GM19025 (cell line): Measurements from ENCODE around the gene APOBEC2.

Source experiments
- ATAC-seq: cut with Tn5 transposase; IDR thresholded peaks from one replicate; pipeline ENCODE4 v1.9.1; 2021; ENCODE audit warnings: mild to moderate bottlenecking, low read depth, moderate library complexity; ENCODE audit not compliant: unreplicated experiment

Gene APOBEC2

DNA sequence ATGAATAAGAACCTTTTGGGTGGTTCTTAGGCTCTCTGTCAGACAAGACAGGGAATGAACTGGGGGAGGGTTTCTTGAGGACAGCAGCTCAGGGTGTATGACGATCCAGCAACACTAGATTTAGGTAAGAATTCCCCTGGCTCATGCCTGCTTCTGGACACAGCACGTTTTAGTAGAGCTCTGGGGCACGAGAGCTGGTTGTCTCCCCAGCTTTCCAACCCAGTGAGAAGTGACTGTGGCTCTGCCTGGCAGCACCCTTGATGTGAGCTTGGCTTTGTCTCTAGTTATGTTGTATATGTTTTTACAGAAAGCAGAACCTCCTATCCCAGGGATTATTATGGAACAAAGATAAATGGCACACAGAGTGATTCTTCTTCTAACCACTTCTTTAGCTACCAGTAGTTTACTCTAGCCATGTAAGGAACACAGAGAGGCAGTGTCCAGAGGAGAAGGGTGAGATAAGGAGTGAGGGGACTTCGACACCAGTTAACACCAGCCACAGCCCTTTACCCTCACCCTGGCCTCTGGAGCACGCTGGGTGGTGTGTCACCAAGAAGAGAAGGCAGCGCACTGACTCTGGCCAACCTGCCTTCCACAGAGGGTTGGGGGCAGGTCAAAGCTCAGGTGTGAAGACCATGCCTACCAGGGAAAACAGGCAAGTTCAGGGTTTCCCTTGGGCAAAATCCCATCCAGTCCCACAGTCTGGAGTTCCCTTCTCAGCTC lies 3.9 kb downstream of the APOBEC2 start:
- ATAC-seq, result no peak

DNA sequence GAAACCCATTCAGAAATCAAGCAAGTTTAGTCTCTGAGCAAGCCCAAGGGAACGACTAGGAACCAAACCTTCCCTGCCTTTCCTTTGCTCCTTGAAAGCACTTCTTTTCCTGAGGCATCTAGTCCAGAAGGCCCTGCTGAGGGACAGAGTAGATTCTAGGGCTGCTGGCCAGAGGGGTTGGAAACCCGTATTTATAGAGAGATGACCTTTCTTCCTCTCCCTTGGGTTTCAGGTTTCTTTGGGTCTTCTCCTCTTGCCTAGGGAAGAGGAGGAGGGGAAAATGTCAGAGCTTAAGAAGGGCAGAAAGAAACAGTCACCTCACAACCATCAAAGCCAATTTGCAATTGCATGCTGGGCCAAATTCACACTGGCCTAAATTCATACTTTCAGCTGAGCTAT lies 5.8 kb downstream of the APOBEC2 start:
- no peak for ATAC-seq

DNA sequence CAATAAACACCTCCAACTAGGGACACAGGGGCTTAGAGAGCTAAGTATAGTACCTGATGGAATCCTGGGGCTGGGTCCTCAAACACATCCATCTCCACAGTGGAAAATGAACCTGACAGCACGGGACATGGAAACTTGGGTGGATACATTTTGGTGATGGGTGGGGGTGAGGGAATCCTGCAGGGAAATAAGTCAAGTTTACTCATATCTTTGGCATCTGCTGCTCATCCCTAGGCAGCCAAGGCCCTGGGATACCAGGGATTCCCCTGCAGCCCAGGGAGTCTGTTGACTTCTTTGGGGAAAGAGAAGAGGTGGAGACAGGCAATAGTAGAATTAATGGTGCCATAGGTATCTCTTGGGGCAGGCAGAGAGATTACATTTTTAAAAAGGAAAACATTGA lies 6.6 kb downstream of the APOBEC2 start:
- ATAC-seq, result no peak

DNA sequence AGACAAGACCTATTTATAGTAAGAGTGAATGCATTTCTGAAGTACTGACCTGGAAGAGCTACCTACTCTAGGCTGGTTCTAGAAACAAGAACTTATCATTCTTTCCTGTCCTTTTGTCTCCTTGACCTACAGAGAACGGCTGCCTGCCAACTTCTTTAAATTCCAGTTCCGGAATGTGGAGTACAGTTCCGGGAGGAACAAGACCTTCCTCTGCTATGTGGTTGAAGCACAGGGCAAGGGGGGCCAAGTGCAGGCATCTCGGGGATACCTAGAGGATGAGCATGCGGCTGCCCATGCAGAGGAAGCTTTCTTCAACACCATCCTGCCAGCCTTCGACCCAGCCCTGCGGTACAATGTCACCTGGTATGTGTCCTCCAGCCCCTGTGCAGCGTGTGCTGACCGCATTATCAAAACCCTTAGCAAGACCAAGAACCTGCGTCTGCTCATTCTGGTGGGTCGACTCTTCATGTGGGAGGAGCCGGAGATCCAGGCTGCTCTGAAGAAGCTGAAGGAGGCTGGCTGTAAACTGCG lies 8.3 kb downstream of the APOBEC2 start:
- ATAC-seq, result no peak

DNA sequence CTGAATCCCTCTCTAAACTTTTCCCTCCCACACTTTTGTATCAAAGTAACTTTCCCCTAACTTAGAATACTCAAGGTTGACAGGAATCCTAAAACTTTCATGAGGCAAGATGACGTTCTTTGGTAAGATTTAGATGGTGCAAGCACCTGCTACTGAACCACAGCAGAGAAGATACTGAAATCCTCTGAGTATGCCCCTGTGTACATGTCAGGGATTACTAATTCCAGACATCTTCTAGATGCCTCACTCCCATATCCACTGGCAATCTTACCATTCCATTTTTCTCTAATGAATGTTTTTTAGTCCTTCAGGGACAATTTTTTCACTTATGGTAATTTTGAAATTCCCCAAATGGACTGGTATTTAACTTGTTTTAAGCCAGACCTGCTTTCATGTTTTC lies 9.1 kb downstream of the APOBEC2 start:
- no peak for ATAC-seq

DNA sequence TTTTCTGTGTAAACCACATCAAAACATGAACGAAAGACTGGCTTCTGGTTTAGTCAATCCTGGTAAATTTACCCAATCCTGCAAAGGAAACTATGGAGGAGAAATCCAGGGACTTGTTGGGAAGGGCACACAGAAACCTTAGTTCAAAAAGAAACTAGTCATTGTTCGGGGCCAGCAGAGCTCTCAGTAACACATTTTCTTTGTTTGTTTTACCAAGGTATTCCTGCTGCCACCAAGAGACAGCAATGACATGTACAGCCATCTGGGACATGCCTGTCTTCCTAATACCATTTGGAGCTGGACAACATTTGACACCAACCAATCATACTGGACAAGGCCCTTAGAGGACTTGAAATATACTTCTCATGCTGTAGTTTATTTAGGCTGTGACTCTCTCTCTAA lies 10.9 kb downstream of the APOBEC2 start:
- no peak for ATAC-seq

DNA sequence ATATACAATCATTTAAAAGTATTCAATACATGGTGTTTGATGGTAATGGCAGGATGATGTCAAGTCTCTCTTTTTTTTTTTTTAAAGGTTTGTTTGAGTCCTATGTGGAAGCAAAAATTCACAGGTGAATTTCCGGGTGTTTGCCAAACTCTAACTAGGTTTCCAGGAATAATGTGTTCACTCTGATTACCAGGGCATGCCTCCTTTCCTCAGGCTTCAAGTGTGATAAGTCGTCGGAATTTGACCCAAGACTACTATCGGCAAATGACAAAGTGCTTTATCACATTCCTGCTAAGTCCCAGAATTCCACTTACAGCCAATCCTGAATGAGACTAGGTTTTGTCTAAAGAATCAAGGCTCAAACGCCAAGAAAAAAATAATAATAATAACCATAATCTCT lies 11.8 kb downstream of the APOBEC2 start:
- no peak for ATAC-seq

DNA sequence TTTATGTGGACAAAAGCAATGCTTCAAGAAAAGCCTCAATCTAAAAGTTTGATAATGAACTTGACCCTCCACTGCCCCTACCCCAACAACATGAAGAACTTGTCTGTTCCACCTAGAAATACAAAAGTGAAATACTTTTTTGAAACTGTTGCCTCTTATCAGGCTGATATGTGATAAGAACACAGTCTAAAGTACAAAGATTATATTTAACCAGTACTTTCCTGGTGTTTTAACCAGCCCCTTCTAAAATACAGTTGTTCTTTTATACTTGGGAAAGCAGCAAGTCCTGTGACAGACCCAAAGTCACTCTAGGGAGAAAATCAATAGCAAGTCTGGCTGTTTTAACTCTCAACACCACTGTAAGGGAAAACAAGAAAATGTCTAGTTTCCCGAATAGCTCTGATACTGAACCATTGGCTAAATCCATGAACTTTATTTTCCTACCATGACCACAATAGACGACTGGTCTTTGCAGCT lies 12.6 kb downstream of the APOBEC2 start:
- ATAC-seq, result no peak

DNA sequence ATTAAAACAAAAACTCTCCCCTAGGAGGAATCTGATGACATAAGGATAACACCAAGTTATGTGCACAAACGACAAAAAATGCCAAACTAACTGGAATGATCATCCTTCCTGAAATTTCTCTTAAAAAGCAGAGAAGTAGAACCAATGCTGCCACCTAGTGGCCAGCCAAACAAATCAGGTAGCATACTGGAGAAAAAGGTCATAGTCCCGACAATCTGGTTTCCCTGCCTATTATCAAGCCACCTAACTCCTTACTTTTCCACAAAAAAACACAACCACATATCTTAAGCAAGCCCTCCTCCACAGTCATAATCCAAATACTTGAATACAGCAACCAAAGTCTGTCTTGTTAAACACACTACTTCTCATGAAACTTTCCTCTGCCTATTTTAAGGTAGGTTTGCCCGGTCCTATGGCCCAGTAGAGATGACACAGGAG lies 13.9 kb downstream of the APOBEC2 start:
- no peak for ATAC-seq

DNA sequence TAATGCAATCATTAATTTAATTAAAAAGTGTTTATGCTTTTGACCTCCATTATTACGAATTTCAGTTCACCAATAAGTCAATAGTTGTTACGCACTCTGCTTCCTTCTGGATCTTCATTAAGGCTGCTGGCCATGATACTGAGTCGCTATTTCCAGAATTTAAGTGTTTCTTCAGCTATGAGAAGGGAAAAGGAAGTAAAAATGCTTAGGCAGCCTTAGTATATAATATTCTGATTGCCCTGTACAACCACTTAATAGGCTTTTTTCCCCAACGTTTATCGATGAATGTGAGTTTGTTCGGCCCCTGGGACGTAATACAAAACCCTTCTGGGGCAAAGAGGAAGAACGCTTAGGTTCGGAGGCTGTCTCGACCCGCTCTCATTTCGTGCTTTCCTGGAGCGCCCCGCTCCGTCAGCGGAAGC lies 18.5 kb downstream of the APOBEC2 start:
- no peak for ATAC-seq

DNA sequence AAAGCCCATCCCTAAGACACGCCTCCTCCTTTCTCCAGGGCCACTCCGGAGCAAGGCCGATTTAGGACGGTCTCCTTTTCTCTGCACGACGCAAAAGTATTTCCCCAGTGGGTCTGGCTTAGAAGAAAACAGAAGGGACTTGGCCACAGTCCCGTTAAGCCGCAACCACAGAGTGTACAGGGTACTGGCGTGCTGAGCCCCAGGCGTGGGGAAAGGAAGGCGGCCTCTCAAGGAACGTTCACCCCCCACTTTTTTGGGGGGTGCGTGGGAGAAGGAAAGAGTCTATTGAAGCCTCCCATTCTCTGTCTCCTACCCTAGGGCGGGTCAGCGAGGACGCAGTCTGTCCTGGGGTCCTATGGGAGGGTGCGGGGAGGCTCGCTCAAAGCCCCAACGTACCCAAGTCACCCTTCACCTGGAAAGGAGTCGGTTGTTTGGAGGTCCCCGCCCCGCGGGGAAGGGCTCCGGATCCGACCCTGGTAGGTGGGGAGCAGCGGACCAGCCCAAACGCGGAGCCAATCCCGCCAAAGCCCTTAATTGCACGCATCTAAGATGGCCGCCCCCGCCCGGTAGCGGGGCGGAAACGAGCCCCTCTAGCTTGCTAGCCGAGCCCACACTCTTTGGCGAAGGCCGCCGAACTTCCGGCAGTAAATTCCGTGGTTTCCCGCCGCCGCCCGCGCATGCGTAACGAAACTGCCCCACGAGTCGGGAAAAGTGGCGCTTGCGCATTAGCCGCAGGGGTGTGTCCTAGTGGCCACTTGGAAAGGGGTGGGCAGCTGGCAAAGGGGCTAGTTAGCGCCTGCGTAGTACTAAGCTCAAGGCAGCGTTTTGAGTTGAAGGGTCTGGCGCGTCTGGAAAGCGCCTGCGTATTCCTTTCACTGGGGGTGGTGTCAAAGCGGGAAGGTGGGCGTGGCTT lies 19.2 kb downstream of the APOBEC2 start, which contains the start of gene OARD1:
TSS of gene OARD1 (minus strand) at position 434 of the 913 bp plus-strand sequence. CDS start 722 bp downstream, outside the sequence.
- ATAC-seq, result peak; percentile 56

DNA sequence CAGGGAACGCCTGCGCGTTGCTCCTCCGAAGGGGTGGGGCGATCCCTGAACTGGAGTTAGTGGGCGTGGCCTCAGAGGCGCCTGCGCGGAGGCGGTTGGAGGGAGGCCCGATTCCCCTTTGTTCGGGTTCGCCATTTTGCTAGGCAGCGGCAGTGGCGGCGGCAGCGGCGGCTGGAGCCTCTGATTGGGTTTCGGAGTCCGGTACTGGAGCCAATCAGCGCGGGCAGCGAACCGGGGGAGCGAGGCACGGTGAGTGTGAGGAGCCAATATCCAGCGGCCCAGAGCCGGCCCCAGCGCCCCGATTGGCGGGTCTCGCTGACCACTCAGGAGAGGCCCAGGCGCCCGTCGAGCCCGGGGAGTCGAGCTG lies 19.8 kb downstream of the APOBEC2 start, which contains the start of gene NFYA:
TSS of gene NFYA (plus strand) at position 139 of the 367 bp plus-strand sequence. CDS start 6,116 bp downstream, outside the sequence.
- peak; percentile 53 for ATAC-seq

DNA sequence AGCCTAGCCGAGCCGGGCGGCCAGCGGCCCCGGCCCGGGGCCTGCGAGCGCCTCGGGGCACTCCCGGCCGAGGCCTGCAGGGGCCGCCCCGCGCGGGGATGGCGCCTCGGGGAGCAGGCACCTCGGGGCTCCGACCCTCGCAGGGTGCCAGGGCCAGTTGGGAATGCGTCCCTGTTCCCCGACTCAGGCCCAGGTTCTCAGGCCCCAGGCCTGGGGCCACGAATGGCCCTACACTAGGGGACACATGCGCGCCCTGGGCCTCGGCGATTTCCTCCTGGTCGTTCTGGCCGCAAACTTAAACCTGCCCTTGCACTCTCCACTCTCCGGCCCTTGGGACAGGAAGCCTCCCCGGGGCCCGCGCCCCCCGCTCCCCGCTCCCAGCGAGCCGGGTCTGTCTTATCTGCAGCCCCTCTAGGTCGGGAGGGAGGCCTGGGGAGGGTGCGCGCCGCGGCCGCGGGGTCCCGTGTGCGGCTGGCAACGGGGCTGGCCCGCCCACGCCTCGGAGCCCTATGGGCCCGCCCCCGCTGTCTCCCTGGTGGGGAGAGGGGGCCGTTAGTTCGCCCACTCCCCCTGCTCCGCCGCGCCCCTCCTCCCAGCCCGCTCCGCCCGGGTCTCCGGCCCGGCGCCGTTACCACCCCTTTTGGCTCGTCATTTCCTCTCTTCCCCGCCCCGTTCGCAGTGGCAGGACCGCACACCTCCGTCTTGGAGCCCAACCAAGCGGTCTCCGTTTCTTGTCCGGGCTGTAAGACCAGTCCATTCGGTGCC lies 20.4 kb downstream of the APOBEC2 start:
- peak; percentile 19 for ATAC-seq

DNA sequence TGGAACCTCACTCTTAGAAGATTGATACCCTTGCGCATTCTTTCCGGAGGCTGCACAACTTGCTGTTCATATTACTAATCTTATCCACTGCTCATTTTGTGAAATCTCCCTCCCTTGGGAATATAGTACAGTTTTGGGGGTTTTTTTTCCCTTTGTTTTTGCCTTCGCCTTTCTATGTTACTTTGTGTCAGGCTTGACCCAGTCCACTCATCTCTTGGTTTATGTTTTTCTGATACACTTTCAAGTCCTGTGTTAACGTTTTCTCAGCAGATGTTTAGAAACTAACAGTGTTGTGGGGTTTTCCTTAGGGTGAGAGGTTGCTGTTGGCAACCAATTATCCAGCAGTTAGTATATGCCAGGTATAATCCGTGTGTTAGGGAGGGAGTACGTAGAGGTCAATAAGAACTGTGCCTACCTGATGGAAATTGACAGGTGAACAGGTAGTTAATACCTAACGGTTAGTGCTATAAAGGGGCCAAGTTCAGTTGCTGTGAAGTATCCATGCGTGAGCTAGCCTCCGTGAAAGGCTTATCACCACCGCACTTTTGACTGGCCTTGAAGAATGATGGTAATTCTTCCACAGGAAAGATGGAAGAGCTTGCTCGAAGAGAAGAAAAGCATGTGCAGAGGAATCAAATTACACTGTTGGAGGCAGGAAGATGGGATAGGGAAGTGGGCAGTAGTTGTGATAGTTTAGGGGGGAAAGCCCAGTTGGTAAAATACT lies 21.1 kb downstream of the APOBEC2 start:
- ATAC-seq, result no peak

DNA sequence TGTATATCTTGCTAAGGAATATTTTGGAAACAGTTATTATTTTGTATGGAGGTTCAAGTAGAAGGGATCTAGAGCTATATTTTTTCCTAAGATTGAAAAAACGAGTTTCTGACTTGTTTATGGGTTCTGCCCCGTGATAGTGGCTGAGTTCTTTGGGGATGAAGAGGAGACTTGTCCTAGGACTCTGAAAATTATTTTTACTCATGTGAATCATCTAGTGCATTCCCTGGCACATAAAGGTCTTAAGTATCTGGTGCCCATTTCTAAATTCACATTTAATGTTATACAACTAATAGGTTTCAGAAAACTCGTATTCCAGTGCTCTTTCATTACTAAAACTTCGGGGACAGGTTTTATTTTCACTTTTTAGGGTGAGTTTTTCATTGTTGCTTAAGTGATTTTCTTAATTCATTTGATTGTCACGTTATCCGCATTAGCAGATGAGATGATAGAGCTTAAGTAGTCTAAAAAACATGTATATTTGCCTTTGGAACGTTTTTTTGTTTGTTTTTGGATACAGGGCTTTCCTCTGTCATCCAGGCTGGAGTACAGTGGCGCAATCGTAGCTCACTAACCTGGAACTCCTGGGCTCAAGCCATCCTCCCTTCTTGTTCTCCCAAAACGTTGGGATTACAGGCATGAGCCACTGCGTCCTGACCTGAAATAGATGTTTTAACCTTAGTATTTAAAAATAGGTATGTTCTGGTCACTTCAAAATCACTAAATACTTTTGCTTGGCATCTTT lies 21.9 kb downstream of the APOBEC2 start:
- no peak for ATAC-seq

DNA sequence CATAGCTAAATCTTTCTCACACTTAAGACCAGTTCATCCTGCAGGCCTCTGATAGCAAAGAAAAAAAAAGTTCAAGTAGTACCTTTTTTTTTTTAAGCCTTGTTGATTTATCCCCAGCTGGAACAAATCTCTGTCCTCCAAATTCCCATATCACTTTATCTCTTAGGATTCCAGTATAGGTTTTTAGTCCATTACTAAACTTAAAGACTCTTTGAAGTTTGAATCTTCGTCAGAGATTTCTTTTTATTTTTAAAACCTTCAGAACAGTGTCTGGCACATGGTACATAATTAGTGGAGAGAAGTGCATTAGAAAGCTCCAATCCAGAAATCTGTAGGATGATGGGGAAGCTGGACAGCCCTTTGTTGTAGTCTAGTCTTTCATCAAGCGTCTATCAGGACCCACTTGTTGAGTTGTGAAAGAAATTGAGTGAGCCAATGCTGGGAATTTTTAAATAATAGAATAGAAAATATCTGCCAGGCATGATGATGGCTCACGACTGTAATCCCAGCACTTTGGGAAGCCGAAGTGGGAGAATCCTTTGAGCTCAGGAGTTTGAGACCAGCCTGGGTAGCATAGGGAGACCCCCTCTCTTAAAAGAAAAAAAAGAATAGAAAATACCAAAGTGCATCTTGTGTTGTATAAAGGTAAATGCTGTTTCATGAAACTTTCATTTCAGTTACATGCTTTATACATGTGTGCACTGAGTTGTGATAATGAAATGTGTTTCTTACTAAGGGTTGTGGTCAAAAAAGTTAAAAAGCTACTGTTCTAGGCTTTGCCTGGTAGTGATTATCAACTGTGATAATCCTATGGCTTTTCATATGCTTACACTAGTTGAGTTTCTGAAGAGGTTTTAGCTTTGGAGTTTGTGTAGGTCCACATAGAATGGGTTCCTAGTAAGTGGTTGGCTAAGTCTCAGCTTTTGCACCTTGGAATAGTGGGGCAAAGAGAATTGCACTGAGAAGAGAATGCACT lies 22.9 kb downstream of the APOBEC2 start:
- no peak for ATAC-seq

DNA sequence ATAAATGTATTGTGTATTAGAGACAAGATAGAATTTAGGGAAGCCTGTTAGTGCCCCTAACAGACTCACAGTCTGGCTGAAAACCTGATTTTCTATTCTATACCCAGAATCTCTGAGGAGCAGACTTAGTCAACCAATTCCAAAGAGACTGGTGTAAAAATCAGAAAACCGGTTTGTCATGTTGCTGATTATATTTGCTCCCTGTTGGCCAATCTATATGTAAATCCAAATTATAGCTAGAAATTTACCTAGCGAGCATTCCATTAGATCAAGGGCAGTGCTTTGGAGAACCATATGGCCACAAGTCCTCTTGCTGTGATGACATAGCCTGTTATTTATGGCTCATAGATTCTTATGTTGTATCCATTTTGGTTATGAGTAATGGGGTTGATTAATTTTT lies 24.5 kb downstream of the APOBEC2 start:
- no peak for ATAC-seq

DNA sequence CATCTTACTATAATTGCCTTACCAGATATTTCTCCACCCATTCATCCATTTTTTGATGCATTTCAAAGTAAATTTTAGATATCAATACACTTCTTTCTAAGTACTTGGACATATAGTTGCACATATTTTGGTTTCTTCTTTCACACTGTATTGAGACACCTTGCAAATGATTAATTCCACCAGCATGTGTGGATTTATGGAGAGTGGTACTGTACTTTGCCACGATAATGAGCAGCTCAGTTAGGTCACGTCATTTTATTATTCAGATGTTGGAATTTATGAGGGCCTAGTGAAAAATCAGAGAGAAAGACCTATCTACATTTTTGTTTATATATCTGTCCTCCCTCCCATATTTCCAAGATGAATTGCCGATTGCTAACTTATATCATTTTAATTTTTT lies 25.1 kb downstream of the APOBEC2 start:
- no peak for ATAC-seq
